ENCODE measurements around the gene ANAPC10.

DNA sequence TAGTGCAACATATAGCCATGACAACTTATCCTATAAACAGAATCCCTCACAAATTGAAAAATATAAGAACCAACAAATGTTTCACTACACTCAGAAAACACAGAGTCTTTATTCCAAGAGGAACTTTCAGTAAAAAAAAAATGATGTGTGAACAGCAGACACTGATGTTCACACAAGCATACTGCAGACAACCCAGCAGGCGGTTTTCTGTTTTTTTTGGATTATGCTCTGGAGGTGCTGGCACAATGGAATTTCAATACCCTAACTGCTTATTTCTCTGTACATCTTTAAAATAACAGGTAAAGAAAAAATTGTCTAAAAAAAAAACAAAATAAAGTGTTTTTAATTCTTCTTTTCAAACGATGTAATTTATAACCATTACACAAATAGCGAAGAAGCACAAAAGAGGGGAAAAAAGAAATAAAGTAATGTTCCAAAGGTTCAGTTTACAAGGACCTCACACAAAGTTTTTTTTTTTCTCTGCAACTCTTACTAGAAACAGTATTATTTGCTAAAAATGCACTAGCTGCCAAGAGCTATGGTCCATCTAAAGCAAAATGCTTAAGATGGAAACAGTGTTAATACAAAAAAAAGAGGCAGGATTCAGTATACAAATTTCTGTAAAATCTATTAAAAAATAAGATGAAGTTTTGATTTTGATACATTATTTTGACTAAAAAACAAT is 55.3 kb downstream of the ANAPC10 start:
- TF ChIP-seq POLR2AphosphoS5 (IDR thresholded peaks at IDR 0.05) (no peak), POLR2A (IDR thresholded peaks at IDR 0.05) (no peak)
